ENCODE data around the gene FRMD1.

- TF ChIP-seq CTCF (IDR thresholded peaks at IDR 0.05) = no peak
- TF ChIP-seq POLR2A (IDR thresholded peaks at IDR 0.05) = no peak
These were observed 40.4 kb downstream of the FRMD1 start for GRCh38 chr6:168038576-168039140.
